AG20443 (cell line): ENCODE measurements around the gene UNC50.
"Not testable (repeated sequence)": the region's sequence is repeated elsewhere in the genome, so short reads cannot be mapped to it uniquely, and the experiment has no call there.

Experiments used
- DNase-seq: peaks from one replicate; pipeline ENCODE4 v3.0.0; 2012; ENCODE audit warnings: low spot score, mixed read lengths

UNC50 gene

DNA sequence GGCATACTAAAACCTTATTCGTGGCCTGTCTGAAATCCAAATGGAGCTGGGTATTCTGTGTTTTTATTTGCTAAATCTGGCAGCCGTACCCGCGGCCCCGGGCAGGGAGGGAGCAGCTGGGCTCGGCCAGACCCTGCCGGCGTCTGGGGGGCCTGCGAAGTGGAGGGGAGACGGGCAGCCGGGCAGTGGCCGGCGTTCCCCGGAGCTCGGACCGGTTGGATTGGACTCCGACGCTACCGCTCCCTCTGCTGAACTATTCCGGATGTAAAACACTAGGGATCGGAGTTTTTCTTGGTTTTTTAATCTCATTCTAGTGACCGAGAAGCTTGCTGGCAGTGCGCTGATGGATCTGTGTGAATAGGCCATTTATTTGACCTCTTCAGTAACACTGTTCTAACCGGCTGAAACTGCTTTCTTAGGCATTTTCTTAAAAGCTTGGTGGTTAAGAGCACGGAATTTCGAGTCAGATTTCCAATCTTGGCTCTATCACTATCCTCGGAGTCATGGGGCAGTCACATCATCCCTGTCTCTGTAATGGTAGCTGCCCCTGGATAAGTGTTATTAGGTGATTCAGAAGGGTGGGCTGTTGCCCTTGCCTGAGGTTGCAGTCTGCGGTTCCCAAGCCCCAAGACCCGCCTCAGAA is 694 bp downstream of the UNC50 start:
- DNase-seq = peak; percentile 72

- DNase-seq = no peak
These were observed 5.8 kb downstream of the UNC50 start for GRCh38 chr2:98614024-98614739.

DNA sequence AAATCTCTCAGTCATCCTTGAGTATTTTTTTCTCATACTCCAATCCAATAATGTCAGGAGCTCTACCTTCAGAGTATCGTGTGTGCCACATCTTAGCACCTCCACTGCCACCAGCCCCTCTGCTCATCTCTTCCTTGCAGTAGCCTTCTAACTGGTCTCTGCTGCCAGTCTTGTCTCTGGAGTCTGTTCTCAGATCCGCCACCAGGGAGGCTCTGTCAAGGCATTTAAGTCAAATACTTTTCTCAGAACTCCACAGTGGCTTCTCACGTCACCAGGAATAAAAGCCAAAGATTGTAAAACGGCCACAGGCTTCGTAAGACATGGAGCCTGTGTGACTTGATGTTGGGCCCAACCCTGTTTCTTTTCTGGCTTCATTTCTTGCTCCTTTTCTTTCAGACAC is 7.1 kb downstream of the UNC50 start:
- no peak for DNase-seq

GRCh38 chr2:98617149-98617548 is 8.8 kb downstream of the UNC50 start:
- no peak for DNase-seq

DNA sequence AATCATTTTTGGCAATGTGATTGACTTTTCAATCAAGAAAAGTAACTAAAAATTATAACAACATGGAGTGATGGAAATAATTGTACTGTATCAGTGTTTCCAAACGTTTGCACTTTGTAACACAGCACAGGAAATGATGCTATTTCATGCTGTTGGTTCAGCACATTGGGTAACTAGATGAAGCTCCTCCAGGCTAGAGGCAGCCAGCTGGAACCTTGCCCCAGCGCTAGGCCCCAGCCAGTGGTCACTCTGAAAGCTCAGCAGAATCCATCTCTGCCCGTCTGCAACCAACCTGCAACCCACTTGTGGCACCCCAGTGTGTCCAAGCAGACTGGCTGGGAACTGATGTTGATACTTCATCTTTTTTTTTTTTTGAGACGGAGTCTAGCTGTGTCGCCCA is 15.3 kb downstream of the UNC50 start:
- peak; percentile 11 for DNase-seq

GRCh38 chr2:98632351-98632750 is 24.0 kb downstream of the UNC50 start:
- DNase-seq = no peak

- no peak for DNase-seq
These were observed 26.2 kb downstream of the UNC50 start for GRCh38 chr2:98634406-98635092.

DNA sequence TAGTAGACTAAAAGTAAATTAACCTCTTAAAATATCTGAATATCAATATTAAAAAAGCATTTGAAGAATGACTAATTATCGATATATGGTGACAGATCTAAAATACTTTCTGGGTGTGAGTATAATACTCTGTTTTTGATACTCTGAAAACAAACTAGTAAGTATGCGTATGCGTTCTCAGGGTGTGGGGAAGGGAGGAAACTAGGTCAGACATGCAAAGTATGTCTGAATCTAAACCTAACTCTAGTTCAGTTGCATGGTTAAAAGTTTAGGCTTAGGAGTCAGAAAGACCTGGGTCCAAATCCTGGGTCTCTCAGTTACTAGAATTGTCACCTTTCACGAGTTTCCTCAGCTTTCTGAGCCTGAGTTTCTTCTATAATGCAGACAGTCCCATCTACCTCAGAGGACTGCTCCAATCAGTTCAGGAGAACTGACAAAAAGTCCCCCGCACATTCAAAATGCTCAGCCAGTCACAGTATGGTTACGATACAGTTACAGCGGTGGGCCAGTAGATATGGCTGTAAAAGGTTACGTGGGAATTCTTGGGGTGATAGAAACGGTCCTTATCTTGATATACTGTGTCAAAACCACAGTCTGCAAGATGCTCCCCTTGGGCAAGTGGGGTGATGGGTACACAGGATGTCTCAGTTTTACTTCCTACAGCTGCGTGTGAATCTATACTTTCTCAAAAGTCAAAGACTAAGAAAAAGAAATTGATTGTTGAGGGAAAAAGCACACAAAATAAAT is 29.2 kb downstream of the UNC50 start:
- no peak for DNase-seq

DNA sequence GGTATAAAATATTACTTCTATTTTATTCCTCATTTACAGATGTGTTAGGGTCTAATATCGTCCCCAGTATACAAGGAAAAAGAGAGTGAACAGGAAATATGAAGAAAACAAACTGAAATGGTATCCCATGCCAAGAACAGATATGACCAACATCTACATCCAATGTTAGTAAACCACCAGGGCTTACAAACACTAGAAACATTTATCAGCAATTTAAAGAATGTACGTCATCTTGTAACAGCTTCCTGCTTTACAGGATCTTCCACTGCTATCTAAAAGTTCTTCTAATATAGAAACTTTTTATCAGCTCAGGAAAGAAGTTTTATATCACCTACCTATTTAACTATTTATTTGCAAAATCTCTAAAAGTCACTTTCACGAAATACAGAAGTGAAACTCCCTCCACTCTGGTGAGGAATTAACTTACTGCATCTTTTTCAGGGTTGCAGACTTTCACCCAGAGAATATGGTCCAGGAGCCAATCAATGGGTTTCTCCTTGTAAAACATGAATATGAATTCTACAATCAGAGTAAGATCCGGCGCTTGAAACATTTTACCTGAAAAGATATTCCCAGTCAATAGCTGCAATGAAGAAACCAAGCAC is 35.2 kb downstream of the UNC50 start:
- no peak for DNase-seq

DNA sequence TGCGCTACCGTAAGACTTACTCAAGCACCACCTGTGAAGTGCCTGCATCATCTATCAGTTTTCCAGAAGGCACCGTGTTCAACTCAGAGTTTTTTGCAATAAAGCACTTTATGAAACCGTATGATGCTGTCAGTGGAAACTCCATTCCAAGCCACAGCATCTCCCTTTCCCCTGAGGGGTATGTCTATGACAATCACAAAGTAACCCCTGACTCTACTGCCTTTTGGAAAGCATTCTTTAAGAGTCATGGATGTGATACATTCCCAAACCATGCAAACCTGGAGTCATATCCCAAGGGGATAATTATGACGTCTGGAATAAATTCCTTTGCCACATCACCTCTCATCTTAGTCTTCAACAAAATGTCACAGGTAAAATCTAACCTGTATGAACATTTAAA is 39.2 kb downstream of the UNC50 start:
- DNase-seq = no peak

GRCh38 chr2:98648451-98648850 is 40.1 kb downstream of the UNC50 start:
- no peak for DNase-seq

DNA sequence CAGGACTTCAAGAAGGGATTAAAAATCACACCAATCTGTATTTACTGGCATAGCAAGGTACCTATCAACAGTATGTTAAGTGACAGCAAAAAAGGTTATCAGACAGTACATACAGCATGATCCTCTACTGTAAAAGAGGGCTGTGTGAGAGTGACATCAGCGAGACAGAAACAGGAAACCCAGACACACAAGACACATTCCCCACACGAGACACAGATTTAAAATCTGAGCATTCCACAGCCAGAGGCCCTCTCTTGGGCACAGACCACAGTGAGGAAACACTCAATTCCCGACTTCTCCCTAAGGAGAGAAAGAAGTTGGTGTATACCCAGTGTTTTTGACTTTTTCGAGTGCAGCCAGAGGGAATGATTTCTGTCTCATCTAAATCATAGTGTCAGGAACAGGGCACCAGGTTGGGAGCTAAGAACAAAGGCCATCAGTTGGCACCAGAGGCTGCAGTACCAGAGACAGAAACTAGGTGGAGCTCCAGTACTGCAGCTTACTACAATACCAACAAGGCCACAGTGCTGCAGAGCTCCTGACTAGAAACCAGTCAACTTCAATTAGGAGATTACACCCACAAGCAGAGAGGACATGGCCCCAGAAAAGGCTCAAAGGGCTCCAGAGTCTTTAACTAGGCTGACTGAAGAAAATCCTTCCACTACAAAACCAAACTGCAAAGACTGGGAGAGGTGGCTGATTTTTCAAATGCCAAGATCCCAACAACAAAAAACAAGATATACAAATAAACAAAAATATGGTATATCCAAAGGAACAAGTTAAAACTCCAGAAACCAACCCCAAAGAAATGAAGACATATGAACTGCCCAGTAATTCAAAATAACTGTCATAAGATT is 41.0 kb downstream of the UNC50 start:
- DNase-seq = peak; percentile 74

- DNase-seq = no peak
These were observed 41.6 kb downstream of the UNC50 start for GRCh38 chr2:98649992-98650375.

DNA sequence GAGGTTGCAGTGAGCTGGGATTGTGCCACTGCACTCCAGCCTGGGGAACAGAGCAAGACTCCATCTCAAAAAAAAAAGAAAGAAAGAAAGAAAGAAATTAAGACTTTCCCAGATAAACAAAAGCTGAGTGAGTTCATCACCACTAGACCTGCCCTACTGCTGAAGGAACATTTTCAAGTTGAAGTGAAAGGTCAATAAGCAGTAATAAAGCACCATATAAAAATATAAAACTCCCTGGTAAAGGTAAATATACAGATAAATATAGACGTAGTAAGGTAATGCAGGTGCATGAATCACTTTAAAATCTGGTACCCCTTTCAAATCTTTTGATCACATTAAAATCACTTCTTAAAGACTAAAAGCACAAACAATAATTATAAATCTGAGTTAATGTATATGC is 42.6 kb downstream of the UNC50 start:
- no peak for DNase-seq

GRCh38 chr2:98654699-98655495 is 46.5 kb downstream of the UNC50 start:
- DNase-seq = no peak

- no peak for DNase-seq
These were observed 48.4 kb downstream of the UNC50 start for GRCh38 chr2:98656800-98657199.

DNA sequence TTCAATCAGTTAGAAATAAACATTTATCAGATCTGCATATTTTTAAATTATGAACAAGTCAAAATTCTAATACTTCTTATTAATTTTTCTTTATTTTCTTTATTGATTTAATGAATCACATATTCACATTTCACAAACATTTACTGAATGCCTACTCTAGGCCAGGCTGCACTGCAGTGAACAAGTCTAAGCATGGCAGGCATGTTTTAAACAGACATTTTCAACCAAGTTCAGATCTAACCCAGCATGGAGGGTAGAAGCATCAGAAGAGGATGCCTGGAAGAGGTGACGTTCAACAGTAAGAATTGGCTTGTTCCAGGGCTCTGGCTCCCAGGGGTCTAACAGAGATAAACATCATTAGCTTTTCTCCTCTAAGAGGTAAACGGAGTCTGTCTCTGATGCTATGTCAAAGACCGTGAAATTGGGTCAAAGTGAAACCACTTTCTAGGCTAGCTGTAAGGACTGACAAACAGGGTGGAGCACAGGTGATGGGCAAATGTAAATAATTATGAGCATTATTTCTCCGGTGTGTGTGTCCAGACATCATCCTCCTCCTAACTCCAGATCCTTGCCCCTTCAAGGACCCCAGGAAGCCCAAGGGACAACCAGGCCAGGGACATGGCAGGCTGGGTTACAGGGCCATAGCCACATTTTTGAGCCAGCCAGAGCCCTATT is 50.6 kb downstream of the UNC50 start:
- no peak for DNase-seq

- not testable (repeated sequence) for DNase-seq
These were observed 51.1 kb downstream of the UNC50 start for GRCh38 chr2:98659491-98659840.

GRCh38 chr2:98663511-98664090 is 55.2 kb downstream of the UNC50 start:
- DNase-seq = no peak

DNA sequence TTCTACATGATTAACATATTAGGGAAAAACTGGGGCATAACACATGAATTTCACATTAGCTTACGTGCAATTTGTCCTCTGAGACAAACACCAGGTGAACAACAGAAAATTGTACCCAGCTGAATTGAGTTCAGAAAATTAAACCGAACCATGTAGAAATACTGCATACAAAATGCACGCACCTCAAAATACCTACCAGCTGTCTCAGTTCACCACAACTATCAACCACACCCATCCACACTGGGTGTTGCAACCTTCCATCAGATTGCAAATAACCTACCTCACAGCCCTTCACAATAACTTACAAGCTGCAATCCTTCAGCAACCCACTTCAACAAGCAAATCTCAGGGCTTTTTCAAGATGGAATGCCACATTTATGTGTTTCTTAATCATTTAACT is 55.9 kb downstream of the UNC50 start:
- no peak for DNase-seq
